SK-N-SH (cell line): ENCODE results near the gene FOXR1. TPM values are rescaled to one million over a fixed set of nuclear protein-coding genes. Genes with fewer than 3 reads are reported as not detected.

Experiments
- CHD2 ChIP-seq: fragments of 150-350 bp; IDR thresholded peaks from 2 replicates; pipeline ENCODE4 v1.6.1; 2018; ENCODE audit warnings: low read length; ENCODE audit not compliant: partially characterized antibody
- ELF1 ChIP-seq: IDR thresholded peaks from 2 replicates; pipeline ENCODE4 v1.4.0; 2012
- EP300 ChIP-seq, 2 experiments: IDR thresholded peaks; 2 replicates each; pipeline versions ENCODE4 v1.4.0 to v1.6.1; 2012; ENCODE audit warnings: borderline replicate concordance in 1 of 2, low read depth in 1 of 2, low read length in 1 of 2
- FOSL2 ChIP-seq: IDR thresholded peaks from 2 replicates; pipeline ENCODE4 v1.4.0; 2012; ENCODE audit warnings: low read depth, mild to moderate bottlenecking, moderate library complexity, borderline replicate concordance
- FOXM1 ChIP-seq: IDR thresholded peaks from 2 replicates; pipeline ENCODE4 v1.4.0; 2012; ENCODE audit warnings: low read depth, mild to moderate bottlenecking
- GABPA ChIP-seq: IDR thresholded peaks from 2 replicates; pipeline ENCODE4 v1.4.0; 2012; ENCODE audit warnings: low read depth, mild to moderate bottlenecking
- POLR2AphosphoS5 ChIP-seq: IDR thresholded peaks from 2 replicates; pipeline ENCODE4 v1.6.1; 2012; ENCODE audit warnings: low read depth, low read length
- RAD21 ChIP-seq: IDR thresholded peaks from 2 replicates; pipeline ENCODE4 v1.6.1; 2012; ENCODE audit warnings: mild to moderate bottlenecking, low read length
- TAF1 ChIP-seq: IDR thresholded peaks from 2 replicates; pipeline ENCODE4 v1.6.1; 2012; ENCODE audit warnings: low read depth, mild to moderate bottlenecking, low read length, moderate library complexity, borderline replicate concordance
- TCF12 ChIP-seq: IDR thresholded peaks from 2 replicates; pipeline ENCODE4 v1.4.0; 2012
- TEAD4 ChIP-seq: IDR thresholded peaks from 2 replicates; pipeline ENCODE4 v1.4.0; 2012; ENCODE audit warnings: mild to moderate bottlenecking, borderline replicate concordance; ENCODE audit not compliant: insufficient read depth
- polyA plus RNA-seq, 3 experiments: library from polyadenylated mRNA; depleted of rRNA; stranded (reverse); fragments of >200 nt; gene quantifications; 2 replicates each; pipeline ENCODE4 v1.2.3, GENCODE V29; 2012
- TF ChIP-seq, protein P1 (sequence below): IDR thresholded peaks from 2 replicates; pipeline ENCODE4 v1.6.1; 2012; ENCODE audit warnings: mild to moderate bottlenecking, low read depth, low read length, moderate library complexity
- TF ChIP-seq, protein P2 (sequence below): fragments of 200-600 bp; sonication (generic); IDR thresholded peaks from 2 replicates; pipeline ENCODE4 v1.6.1; 2017; ENCODE audit warnings: antibody characterized with exemption, mild to moderate bottlenecking, moderate library complexity
- TF ChIP-seq, protein P3 (sequence below): IDR thresholded peaks from 2 replicates; pipeline ENCODE4 v1.4.0; 2012; ENCODE audit warnings: low read depth

Gene FOXR1
- polyA plus RNA-seq, 1 of the 3 experiments (the other 2 are of a cell fraction), result not detected

DNA sequence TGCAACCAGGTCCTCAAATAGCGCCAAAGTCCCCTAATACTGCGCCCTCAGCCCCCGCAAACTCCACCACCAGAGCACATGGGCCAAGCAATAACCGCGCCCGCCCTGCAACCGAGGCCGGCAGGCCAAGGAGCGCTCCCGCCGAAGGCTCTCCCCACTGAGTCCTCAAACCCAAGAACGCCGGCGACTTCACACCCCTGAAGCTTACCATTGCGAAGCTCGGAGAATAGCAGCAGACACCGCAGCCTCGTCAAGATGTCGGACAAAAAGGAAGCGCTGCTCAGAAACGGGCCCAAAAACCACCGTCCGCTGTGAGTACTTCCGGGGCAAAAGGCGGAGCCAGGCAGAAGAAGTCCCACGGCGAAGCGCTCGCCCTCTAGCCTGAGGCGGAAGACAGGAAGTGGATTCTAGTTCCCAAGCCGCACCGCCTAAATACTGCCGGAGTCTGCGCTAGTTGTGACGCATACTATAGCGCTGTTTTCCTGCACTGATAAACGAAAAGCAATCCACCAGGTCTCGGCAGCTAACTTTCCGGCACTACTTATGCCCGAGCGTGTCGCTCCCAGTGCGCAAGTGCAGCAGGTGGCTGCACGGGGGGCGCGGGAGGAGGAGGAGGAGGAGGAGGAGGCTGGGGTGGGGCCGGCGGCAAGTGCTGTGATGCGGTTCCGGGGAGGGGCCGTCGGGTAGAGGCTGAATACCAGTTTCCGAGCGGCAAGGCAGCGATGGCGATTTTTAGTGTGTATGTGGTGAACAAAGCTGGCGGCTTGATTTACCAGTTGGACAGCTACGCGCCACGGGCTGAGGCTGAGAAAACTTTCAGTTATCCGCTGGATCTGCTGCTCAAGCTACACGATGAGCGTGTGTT lies 46.7 kb downstream of the FOXR1 start, which contains the start of the genes RPS25 and TRAPPC4 (continued):
- TF ChIP-seq, protein P1, sequence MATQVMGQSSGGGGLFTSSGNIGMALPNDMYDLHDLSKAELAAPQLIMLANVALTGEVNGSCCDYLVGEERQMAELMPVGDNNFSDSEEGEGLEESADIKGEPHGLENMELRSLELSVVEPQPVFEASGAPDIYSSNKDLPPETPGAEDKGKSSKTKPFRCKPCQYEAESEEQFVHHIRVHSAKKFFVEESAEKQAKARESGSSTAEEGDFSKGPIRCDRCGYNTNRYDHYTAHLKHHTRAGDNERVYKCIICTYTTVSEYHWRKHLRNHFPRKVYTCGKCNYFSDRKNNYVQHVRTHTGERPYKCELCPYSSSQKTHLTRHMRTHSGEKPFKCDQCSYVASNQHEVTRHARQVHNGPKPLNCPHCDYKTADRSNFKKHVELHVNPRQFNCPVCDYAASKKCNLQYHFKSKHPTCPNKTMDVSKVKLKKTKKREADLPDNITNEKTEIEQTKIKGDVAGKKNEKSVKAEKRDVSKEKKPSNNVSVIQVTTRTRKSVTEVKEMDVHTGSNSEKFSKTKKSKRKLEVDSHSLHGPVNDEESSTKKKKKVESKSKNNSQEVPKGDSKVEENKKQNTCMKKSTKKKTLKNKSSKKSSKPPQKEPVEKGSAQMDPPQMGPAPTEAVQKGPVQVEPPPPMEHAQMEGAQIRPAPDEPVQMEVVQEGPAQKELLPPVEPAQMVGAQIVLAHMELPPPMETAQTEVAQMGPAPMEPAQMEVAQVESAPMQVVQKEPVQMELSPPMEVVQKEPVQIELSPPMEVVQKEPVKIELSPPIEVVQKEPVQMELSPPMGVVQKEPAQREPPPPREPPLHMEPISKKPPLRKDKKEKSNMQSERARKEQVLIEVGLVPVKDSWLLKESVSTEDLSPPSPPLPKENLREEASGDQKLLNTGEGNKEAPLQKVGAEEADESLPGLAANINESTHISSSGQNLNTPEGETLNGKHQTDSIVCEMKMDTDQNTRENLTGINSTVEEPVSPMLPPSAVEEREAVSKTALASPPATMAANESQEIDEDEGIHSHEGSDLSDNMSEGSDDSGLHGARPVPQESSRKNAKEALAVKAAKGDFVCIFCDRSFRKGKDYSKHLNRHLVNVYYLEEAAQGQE, result peak; percentile 42; the same call in 1 of the 2 replicates
- TF ChIP-seq TEAD4, result no peak
- TF ChIP-seq CHD2, result peak; percentile 93
- peak; percentile 97 for TF ChIP-seq GABPA
- TF ChIP-seq, protein P2, sequence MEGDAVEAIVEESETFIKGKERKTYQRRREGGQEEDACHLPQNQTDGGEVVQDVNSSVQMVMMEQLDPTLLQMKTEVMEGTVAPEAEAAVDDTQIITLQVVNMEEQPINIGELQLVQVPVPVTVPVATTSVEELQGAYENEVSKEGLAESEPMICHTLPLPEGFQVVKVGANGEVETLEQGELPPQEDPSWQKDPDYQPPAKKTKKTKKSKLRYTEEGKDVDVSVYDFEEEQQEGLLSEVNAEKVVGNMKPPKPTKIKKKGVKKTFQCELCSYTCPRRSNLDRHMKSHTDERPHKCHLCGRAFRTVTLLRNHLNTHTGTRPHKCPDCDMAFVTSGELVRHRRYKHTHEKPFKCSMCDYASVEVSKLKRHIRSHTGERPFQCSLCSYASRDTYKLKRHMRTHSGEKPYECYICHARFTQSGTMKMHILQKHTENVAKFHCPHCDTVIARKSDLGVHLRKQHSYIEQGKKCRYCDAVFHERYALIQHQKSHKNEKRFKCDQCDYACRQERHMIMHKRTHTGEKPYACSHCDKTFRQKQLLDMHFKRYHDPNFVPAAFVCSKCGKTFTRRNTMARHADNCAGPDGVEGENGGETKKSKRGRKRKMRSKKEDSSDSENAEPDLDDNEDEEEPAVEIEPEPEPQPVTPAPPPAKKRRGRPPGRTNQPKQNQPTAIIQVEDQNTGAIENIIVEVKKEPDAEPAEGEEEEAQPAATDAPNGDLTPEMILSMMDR, result no peak; the same call in 1 of the 2 replicates
- TF ChIP-seq TCF12, result peak; percentile 15; the same call in 1 of the 2 replicates
- no peak for TF ChIP-seq FOSL2
- TF ChIP-seq EP300 (IDR thresholded peaks at IDR 0.05; ENCODE audit: borderline replicate concordance in 1 of 2, low read depth in 1 of 2, low read length in 1 of 2), result 0 out of 4 replicates have a peak, but pooled peaks of 1 of the 2 experiments have one; percentile 25
- TF ChIP-seq RAD21, result no peak
- TF ChIP-seq TAF1, result peak; percentile 96
- peak; percentile 94 for TF ChIP-seq POLR2AphosphoS5
- TF ChIP-seq, protein P3, sequence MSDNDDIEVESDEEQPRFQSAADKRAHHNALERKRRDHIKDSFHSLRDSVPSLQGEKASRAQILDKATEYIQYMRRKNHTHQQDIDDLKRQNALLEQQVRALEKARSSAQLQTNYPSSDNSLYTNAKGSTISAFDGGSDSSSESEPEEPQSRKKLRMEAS, result peak; percentile 92
- TF ChIP-seq FOXM1, result no peak
- TF ChIP-seq ELF1, result peak; percentile 90
